Activated CD4-positive, alpha-beta memory T cell treated with anti-CD3 and anti-CD28 coated beads, Interleukin-2, amount 10 ng/mL, durations not matched to agents 7 days and 5 days (primary cell): ENCODE results near the gene RABGEF1. TPM values are rescaled to one million over a fixed set of nuclear protein-coding genes. Genes with fewer than 3 reads are reported as not detected.

Experiments used
- CTCF ChIA-PET: fragments of 350-600 bp; sonication (Branson Sonifier 250); formaldehyde crosslinking; loops from one replicate; lab custom pipeline; 2021; ENCODE audit warnings: antibody characterized with exemption, inconsistent platforms; lab: Charles Lee
- POLR2A ChIA-PET: fragments of 350-600 bp; sonication (Branson Sonifier 250); formaldehyde crosslinking; loops from one replicate; lab custom pipeline; 2021; ENCODE audit warnings: antibody characterized with exemption; lab: Charles Lee
- DNase-seq: peaks from one replicate; pipeline ENCODE4 v3.0.0-alpha.2; 2020
- H3K27ac Mint-ChIP-seq: one replicate; pipeline ENCODE4 v1.8.0; 2021; ENCODE audit warnings: mild to moderate bottlenecking, mixed read lengths
- H3K27me3 Mint-ChIP-seq: one replicate; pipeline ENCODE4 v1.8.0; 2021; ENCODE audit warnings: mixed read lengths
- H3K36me3 Mint-ChIP-seq: one replicate; pipeline ENCODE4 v1.8.0; 2021; ENCODE audit warnings: low read depth, mixed read lengths
- H3K4me1 Mint-ChIP-seq: one replicate; pipeline ENCODE4 v1.8.0; 2021; ENCODE audit warnings: mixed read lengths
- H3K4me3 Mint-ChIP-seq: one replicate; pipeline ENCODE4 v1.8.0; 2021; ENCODE audit warnings: mild to moderate bottlenecking, mixed read lengths
- H3K9me3 Mint-ChIP-seq: one replicate; pipeline ENCODE4 v1.8.0; 2021; ENCODE audit warnings: mixed read lengths
- total RNA-seq, 2 experiments: library from RNA; stranded (reverse); gene quantifications; one replicate each; pipeline ENCODE4 v1.2.3, GENCODE V29; 2021

The RABGEF1 gene
- total RNA-seq, 2 experiments from 2014 or later, result 22.1 to 24.2 TPM

- peak; percentile 64 for DNase-seq
- Mint-ChIP-seq H3K4me3 (peak overlapping the region; percentile 51), H3K4me1 (peaks cover 23% of the 10 kb centered on the region), H3K27ac (peak overlapping the region; percentile 96), H3K9me3 (no peaks in the 10 kb centered on the region), H3K27me3 (no peaks in the 10 kb centered on the region), H3K36me3 (peaks cover 8% of the 10 kb centered on the region)
- POLR2A ChIA-PET, result interaction anchor here (0.8 to 4.4 kb wide), 9 partner anchors 9 to 135 kb away, joined by 3 to 47 read pairs (median 5); partner anchors contain the start of genes SBDS and TMEM248
- CTCF ChIA-PET, result interaction anchor here (1.1 to 2.5 kb wide), 3 partner anchors 15 to 62 kb away, joined by 4 to 17 read pairs (median 7); partner anchors contain the start of gene TMEM248
Observed at GRCh38 chr7:66859794-66860645, 119.5 kb downstream of the RABGEF1 start.

- Mint-ChIP-seq H3K27ac (peak overlapping the region; percentile 96), H3K36me3 (peaks cover 8% of the 10 kb centered on the region), H3K4me3 (no peak overlapping the region), H3K9me3 (no peaks in the 10 kb centered on the region), H3K27me3 (no peaks in the 10 kb centered on the region), H3K4me1 (peaks cover 23% of the 10 kb centered on the region)
- ChIA-PET POLR2A (interaction anchor here (0.8 to 4.4 kb wide), 6 partner anchors 12 to 135 kb away, joined by 3 to 47 read pairs (median 6); partner anchors contain the start of genes SBDS and TMEM248), CTCF (interaction anchor here (1.9 to 2.5 kb wide), 2 partner anchors 16 to 44 kb away, joined by 7 to 17 read pairs; no protein-coding TSS in a partner anchor)
- no peak for DNase-seq
Observed at GRCh38 chr7:66860767-66861166, 120.2 kb downstream of the RABGEF1 start.

Other genes with a start within 250 kb of the RABGEF1 start
- 10 to 100 TPM; 31.9 to 33.8 TPM for gene KCTD7, start 111.9 kb upstream of the RABGEF1 start, total RNA-seq
- gene TMEM248, start 180.5 kb downstream of the RABGEF1 start, total RNA-seq, result 10 to 100 TPM; 88.3 to 91.6 TPM